K562 (cell line): ENCODE data around the gene FBXO22. TPM values are rescaled to one million over a fixed set of nuclear protein-coding genes. Genes with fewer than 3 reads are reported as not detected.
A peak's percentile ranks its signal among the peaks of the same experiment; 100 is the strongest.

Experiments used
- CBX1 ChIP-seq: sonication (generic); IDR thresholded peaks from 2 replicates; pipeline ENCODE4 v1.6.1; 2016; ENCODE audit warnings: antibody characterized with exemption, low read depth, mild to moderate bottlenecking
- CHD1 ChIP-seq: fragments of 200-600 bp; sonication (generic); IDR thresholded peaks from one replicate; pipeline ENCODE4 v1.6.1; 2012; ENCODE audit warnings: mild to moderate bottlenecking, moderate library complexity, low read length, inconsistent platforms
- DMBX1 ChIP-seq: fragments of 250-450 bp; sonication (Bioruptor Pico); IDR thresholded peaks from 2 replicates; pipeline ENCODE4 v1.8.0; 2022; ENCODE audit warnings: inconsistent platforms, mild to moderate bottlenecking, moderate library complexity, borderline replicate concordance
- HMGXB4 ChIP-seq: sonication (generic); formaldehyde crosslinking; IDR thresholded peaks from 2 replicates; pipeline ENCODE4 v1.8.1; 2023; ENCODE audit warnings: mild to moderate bottlenecking, missing genetic modification reagents
- IRF2 ChIP-seq: sonication (generic); formaldehyde crosslinking; IDR thresholded peaks from 2 replicates; pipeline ENCODE4 v1.8.1; 2022; ENCODE audit warnings: mild to moderate bottlenecking, missing genetic modification reagents
- LARP7 ChIP-seq: fragments of 450-650 bp; IDR thresholded peaks from 2 replicates; pipeline ENCODE4 v1.6.1; 2016
- MAX ChIP-seq: sonication (generic); formaldehyde crosslinking; IDR thresholded peaks from 2 replicates; pipeline ENCODE4 v1.9.0; 2022; ENCODE audit warnings: mild to moderate bottlenecking, missing genetic modification reagents
- NFXL1 ChIP-seq: fragments of 450-650 bp; formaldehyde crosslinking; IDR thresholded peaks from 2 replicates; pipeline ENCODE4 v1.4.0; 2021; ENCODE audit warnings: mild to moderate bottlenecking
- PTBP1 ChIP-seq: fragments of 200-400 bp; formaldehyde crosslinking; IDR thresholded peaks from 2 replicates; pipeline ENCODE4 v1.6.1; 2017; ENCODE audit warnings: low read depth, low read length
- RAD51 ChIP-seq: fragments of 450-650 bp; IDR thresholded peaks from 2 replicates; pipeline ENCODE4 v1.7.1; 2016; ENCODE audit warnings: low read depth, mild to moderate bottlenecking, borderline replicate concordance
- RBM17 ChIP-seq: fragments of 200-400 bp; formaldehyde crosslinking; IDR thresholded peaks from 2 replicates; pipeline ENCODE4 v1.6.1; 2017; ENCODE audit warnings: low read depth, mild to moderate bottlenecking, low read length, borderline replicate concordance
- RBM39 ChIP-seq: fragments of 200-400 bp; formaldehyde crosslinking; optimal IDR thresholded peaks from 2 replicates; pipeline ENCODE3; 2018; ENCODE audit warnings: low read depth, low read length
- SMAD1 ChIP-seq: fragments of 150-350 bp; IDR thresholded peaks from 2 replicates; pipeline ENCODE4 v1.6.1; 2014; ENCODE audit warnings: low read length, low read depth; ENCODE audit not compliant: partially characterized antibody
- SP2 ChIP-seq: IDR thresholded peaks from 2 replicates; pipeline ENCODE4 v1.6.1; 2011; ENCODE audit warnings: mild to moderate bottlenecking, low read depth, low read length, moderate library complexity; ENCODE audit not compliant: poor library complexity, severe bottlenecking; ENCODE audit errors: extremely low read depth
- TEAD4 ChIP-seq, 2 experiments: sonication (generic) in 1 of 2; formaldehyde crosslinking in 1 of 2; IDR thresholded peaks; 2 replicates each; pipeline versions ENCODE4 v1.6.1 to v1.8.0; 2012 to 2022; ENCODE audit warnings: borderline replicate concordance in 1 of 2, inconsistent platforms in 1 of 2, low read length in 1 of 2, mild to moderate bottlenecking in 1 of 2, missing genetic modification reagents in 1 of 2
- ZBTB1 ChIP-seq: sonication (generic); formaldehyde crosslinking; IDR thresholded peaks from 2 replicates; pipeline ENCODE4 v1.8.1; 2023; ENCODE audit warnings: missing genetic modification reagents, low read depth, mild to moderate bottlenecking, borderline replicate concordance
- ZBTB43 ChIP-seq: sonication (generic); formaldehyde crosslinking; IDR thresholded peaks from 2 replicates; pipeline ENCODE4 v1.8.0; 2023; ENCODE audit warnings: mild to moderate bottlenecking, missing genetic modification reagents
- ZMIZ1 ChIP-seq, 2 experiments: fragments of 150-350 bp in 1 of 2; IDR thresholded peaks; 2 replicates each; pipeline ENCODE4 v1.6.1; 2012 to 2016; ENCODE audit warnings: low read depth in 2 of 2, low read length in 2 of 2, mild to moderate bottlenecking in 1 of 2, moderate library complexity in 1 of 2
- ZNF217 ChIP-seq: sonication (generic); formaldehyde crosslinking; IDR thresholded peaks from 2 replicates; pipeline ENCODE4 v1.8.0; 2022; ENCODE audit warnings: mild to moderate bottlenecking, missing genetic modification reagents
- ZNF3 ChIP-seq: fragments of 250-450 bp; sonication (Bioruptor Pico); IDR thresholded peaks from 2 replicates; pipeline ENCODE4 v1.5.0; 2021; ENCODE audit warnings: mild to moderate bottlenecking, moderate library complexity
- polyA plus RNA-seq, 8 experiments: library from polyadenylated mRNA; depleted of rRNA in 4 of 8; stranded (reverse) in 5 of 8; unstranded in 3 of 8; fragments of >200 nt; fragmentation: Nextera tagmentation in 2 of 8; fragmentation: Illumina TruSeq in 1 of 8; extraction: Ambion mirVana in 2 of 8; extraction: Trizol in 1 of 8; gene quantifications; 2 replicates each; pipeline versions ENCODE4 v1.2.1 to v1.2.3, GENCODE V29; 2011 to 2014; ENCODE audit warnings: inconsistent platforms in 1 of 8, missing spikeins in 1 of 8
- total RNA-seq, 7 experiments: library from RNA; depleted of rRNA in 6 of 7; stranded (reverse); fragments of >200 nt in 6 of 7; fragmentation: Illumina TruSeq in 2 of 7; extraction: Trizol in 2 of 7; gene quantifications; 2 replicates each; pipeline versions ENCODE4 v1.2.1 to v1.2.3, GENCODE V29; 2011 to 2021; ENCODE audit warnings: low replicate concordance in 1 of 7

Gene FBXO22
- total and polyA plus RNA-seq, 9 of the 15 experiments (the other 6 are each of a cell fraction or from before 2014, with no cell fraction given) = 24.4 to 99.4 (median 66.5) TPM

- no peak for TF ChIP-seq HMGXB4 (CRISPR knock-in tag)
- no peak for TF ChIP-seq IRF2 (CRISPR knock-in tag)
- TF ChIP-seq CBX1 = no peak; the same call in 1 of the 2 replicates
- peak; percentile 69 for TF ChIP-seq MAX (CRISPR knock-in tag)
- no peak for TF ChIP-seq LARP7
- 0 out of 2 replicates have a peak, but pooled peaks have one; percentile 33 for TF ChIP-seq PTBP1
- TF ChIP-seq CHD1 = no peak
- TF ChIP-seq ZMIZ1 (IDR thresholded peaks at IDR 0.05; ENCODE audit: low read depth in 2 of 2, low read length in 2 of 2) = peak in 1 of 2 experiments; percentile 58; a peak in 1 of 4 replicates
- TF ChIP-seq ZBTB43 (CRISPR knock-in tag) = no peak
- 0 out of 2 replicates have a peak, but pooled peaks have one; percentile 48 for TF ChIP-seq ZBTB1 (CRISPR knock-in tag)
- TF ChIP-seq RAD51 = no peak
- no peak for TF ChIP-seq RBM39
- TF ChIP-seq SMAD1 = no peak
- no peak for TF ChIP-seq NFXL1 (CRISPR knock-in tag)
- no peak for TF ChIP-seq RBM17
- TF ChIP-seq ZNF217 (CRISPR knock-in tag) = no peak
- peak; percentile 7; the same call in 1 of the 2 replicates for TF ChIP-seq TEAD4 (IDR thresholded peaks at IDR 0.05; ENCODE audit: low read length)
- TF ChIP-seq TEAD4 (CRISPR knock-in tag; IDR thresholded peaks at IDR 0.05; ENCODE audit: borderline replicate concordance) = no peak
- no peak for TF ChIP-seq SP2
- TF ChIP-seq ZNF3 (CRISPR knock-in tag) = no peak
- no peak for TF ChIP-seq DMBX1 (CRISPR knock-in tag)
These were observed at the start of gene FBXO22 (continued) for GRCh38 chr15:75903331-75904239.
